Right lobe of liver (tissue), 4 donors: Measurements from ENCODE around the gene ITLN1.

ENCODE experiments used
- POLR2A ChIP-seq: fragments of 450-650 bp; IDR thresholded peaks from one replicate; pipeline ENCODE4 v1.6.1; 2017; ENCODE audit warnings: antibody characterized with exemption, mild to moderate bottlenecking
- TF ChIP-seq, protein P1 (sequence below), 4 donors: fragments of 200-600 bp in 3 of 4; fragments of 450-650 bp in 1 of 4; IDR thresholded peaks; one replicate each; pipeline versions ENCODE4 v1.5.1 to v1.8.0; 2016 to 2022; ENCODE audit warnings: antibody characterized with exemption in 4 of 4, mild to moderate bottlenecking in 2 of 4
- donor health status: DM: no; HTN: no; CAD: no.
- donor health status: DM: no; HTN: no; CAD: no.
- donor health status: DM: no; HTN: yes; CAD: no.

DNA sequence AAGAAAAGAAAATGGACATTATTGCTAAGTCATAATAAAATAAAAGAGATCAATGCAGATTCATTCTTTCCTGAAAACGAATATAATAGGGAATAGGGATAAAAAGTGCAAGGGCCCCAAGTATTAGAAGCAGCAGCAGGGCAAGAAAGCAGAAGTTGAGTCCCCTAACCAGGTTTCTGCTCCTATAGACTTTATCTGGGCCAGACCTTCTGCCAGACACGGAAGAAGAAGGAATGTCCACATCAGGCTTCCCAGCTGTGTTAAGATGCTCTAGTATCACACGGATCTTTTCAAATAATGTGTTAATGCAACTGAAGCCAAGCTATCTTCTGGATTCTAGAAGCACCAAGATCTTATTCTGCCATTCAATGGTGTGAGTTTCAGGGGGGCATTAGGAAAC, 49.2 kb downstream of the ITLN1 start:
- TF ChIP-seq, protein P1, sequence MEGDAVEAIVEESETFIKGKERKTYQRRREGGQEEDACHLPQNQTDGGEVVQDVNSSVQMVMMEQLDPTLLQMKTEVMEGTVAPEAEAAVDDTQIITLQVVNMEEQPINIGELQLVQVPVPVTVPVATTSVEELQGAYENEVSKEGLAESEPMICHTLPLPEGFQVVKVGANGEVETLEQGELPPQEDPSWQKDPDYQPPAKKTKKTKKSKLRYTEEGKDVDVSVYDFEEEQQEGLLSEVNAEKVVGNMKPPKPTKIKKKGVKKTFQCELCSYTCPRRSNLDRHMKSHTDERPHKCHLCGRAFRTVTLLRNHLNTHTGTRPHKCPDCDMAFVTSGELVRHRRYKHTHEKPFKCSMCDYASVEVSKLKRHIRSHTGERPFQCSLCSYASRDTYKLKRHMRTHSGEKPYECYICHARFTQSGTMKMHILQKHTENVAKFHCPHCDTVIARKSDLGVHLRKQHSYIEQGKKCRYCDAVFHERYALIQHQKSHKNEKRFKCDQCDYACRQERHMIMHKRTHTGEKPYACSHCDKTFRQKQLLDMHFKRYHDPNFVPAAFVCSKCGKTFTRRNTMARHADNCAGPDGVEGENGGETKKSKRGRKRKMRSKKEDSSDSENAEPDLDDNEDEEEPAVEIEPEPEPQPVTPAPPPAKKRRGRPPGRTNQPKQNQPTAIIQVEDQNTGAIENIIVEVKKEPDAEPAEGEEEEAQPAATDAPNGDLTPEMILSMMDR (IDR thresholded peaks at IDR 0.05): no peak
- TF ChIP-seq POLR2A: no peak
